ENCODE measurements around the gene TNFRSF11A. TPM values are rescaled to one million over a fixed set of nuclear protein-coding genes. Genes with fewer than 3 reads are reported as not detected.

The TNFRSF11A gene
- total RNA-seq, 4 donors from 2014 or later, result 2.1 to 22.7 (median 3.8) TPM

DNA sequence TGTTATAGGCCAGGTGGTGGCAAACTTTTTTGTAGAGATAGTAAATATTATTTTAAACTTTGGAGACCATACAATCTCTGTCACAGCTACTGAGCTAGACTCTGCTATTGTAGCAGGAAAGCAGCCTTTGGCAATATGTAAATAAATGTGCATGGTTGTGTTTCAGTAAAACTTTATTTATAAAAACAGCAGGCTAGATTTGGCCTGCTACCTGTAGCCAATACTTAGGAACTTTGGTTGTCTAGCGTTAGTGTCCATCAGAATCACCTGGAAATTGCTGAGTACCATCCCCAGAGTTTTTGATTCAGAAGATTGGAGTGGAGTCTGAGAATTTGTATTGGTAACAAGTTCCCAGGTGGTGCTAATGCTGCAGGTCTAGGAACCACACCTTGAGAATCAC, 23.8 kb upstream of the TNFRSF11A start:
- ATAC-seq (ENCODE audit: low FRiP score) (no peak), DNase-seq (ENCODE audit: low spot score) (no peak)
- TF ChIP-seq, protein P1, sequence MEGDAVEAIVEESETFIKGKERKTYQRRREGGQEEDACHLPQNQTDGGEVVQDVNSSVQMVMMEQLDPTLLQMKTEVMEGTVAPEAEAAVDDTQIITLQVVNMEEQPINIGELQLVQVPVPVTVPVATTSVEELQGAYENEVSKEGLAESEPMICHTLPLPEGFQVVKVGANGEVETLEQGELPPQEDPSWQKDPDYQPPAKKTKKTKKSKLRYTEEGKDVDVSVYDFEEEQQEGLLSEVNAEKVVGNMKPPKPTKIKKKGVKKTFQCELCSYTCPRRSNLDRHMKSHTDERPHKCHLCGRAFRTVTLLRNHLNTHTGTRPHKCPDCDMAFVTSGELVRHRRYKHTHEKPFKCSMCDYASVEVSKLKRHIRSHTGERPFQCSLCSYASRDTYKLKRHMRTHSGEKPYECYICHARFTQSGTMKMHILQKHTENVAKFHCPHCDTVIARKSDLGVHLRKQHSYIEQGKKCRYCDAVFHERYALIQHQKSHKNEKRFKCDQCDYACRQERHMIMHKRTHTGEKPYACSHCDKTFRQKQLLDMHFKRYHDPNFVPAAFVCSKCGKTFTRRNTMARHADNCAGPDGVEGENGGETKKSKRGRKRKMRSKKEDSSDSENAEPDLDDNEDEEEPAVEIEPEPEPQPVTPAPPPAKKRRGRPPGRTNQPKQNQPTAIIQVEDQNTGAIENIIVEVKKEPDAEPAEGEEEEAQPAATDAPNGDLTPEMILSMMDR (IDR thresholded peaks at IDR 0.05), result no peak

DNA sequence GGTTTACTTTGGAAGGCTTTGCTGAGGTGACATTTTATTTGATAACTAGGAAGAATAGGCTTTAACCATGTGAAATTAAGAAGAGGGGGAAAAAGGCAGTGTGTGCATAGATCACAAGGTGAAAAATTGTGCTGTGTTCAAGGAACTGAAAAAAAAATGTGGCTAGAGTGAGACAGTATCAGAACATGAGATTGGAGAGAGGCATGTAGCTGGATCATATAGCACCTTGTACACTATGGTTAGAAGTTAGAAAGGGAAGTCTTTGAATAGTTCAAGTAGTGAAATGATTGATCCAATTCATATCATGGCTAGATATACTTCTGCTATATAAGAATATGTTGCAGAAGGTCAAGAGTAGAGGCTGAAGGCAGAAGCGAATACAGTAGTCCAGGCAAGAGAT, 12.3 kb upstream of the TNFRSF11A start:
- no peak for DNase-seq (ENCODE audit: low spot score)
- TF ChIP-seq, protein P1 (IDR thresholded peaks at IDR 0.05), result no peak
- no peak for ATAC-seq (ENCODE audit: low FRiP score)

GRCh38 chr18:62318228-62319180, 6.6 kb upstream of the TNFRSF11A start:
- ATAC-seq (ENCODE audit: low FRiP score) (no peak), DNase-seq (ENCODE audit: low spot score) (no peak)

GRCh38 chr18:62321201-62321600, 3.9 kb upstream of the TNFRSF11A start:
- DNase-seq (ENCODE audit: low spot score) (no peak), ATAC-seq (ENCODE audit: low FRiP score) (no peak)
- TF ChIP-seq, protein P1 (IDR thresholded peaks at IDR 0.05), result no peak

More at GRCh38 chr18:62318228-62319180, 6.6 kb upstream of the TNFRSF11A start:
- TF ChIP-seq, protein P1 (IDR thresholded peaks at IDR 0.05), result no peak

DNA sequence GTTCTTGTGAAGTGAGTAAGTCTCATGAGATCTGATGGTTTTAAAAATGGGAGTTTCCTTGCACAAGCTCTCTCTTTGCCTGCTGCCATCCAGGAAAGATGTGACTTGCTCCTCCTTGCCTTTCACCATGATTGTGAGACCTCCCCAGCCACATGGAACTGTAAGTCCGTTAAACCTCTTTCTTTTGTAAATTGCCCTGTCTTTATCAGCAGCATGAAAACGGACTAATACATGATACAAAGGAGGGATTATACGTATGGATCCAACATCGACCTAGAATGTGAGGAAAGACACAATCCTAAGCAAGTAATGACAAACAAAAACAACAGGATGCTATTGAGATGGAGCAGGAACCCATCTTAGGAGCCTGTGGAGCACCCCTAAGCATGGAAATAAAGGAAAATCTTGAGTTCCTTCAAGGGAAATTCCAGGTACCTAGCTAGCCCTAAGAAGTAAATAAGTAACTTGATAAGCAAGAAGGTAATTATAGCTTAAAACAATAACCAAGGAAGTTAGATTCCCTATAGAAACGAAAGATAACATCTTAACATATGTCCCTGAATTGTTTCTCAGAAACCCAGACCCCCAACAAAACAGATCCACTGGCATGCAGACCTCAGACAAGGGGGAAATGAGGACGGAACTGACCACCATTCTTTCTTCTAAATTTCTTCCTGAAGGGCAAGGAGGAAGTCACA, 1.5 kb upstream of the TNFRSF11A start:
- no peak for DNase-seq (ENCODE audit: low spot score)
- TF ChIP-seq, protein P1 (IDR thresholded peaks at IDR 0.05), result no peak
- ATAC-seq (ENCODE audit: low FRiP score), result no peak

- ATAC-seq (ENCODE audit: low FRiP score) (no peak), DNase-seq (ENCODE audit: low spot score) (no peak)
These were observed 805 bp upstream of the TNFRSF11A start for GRCh38 chr18:62324181-62324828.

More at GRCh38 chr18:62324181-62324828, 805 bp upstream of the TNFRSF11A start:
- TF ChIP-seq, protein P1 (IDR thresholded peaks at IDR 0.05), result no peak

All from omental fat pad (tissue), 4 donors.